Body of pancreas (tissue), 4 donors: ENCODE data around the gene DBNL.

Experiments
- CTCF ChIP-seq, 7 experiments: fragments of 450-650 bp in 4 of 7; fragments of 200-600 bp in 3 of 7; sonication (generic) in 3 of 7; IDR thresholded peaks; one replicate each; pipeline ENCODE4 v1.5.1; 2016 to 2019; ENCODE audit warnings: antibody characterized with exemption in 7 of 7
- POLR2A ChIP-seq, 3 donors: fragments of 450-650 bp; IDR thresholded peaks; one replicate each; pipeline ENCODE4 v1.6.1; 2016; ENCODE audit warnings: antibody characterized with exemption in 3 of 3, mild to moderate bottlenecking in 2 of 3

- no peak for TF ChIP-seq CTCF (IDR thresholded peaks at IDR 0.05)
- no peak for TF ChIP-seq POLR2A (IDR thresholded peaks at IDR 0.05)
These were observed 600 bp upstream of the DBNL start for GRCh38 chr7:44043902-44044301.
